CD4-positive, alpha-beta T cell treated with Interleukin-17A for 4 hours (primary cell): ENCODE data around the gene SPAM1.
"Not testable (repeated sequence)": the region's sequence is repeated elsewhere in the genome, so short reads cannot be mapped to it uniquely, and the experiment has no call there.

ENCODE experiments used
- DNase-seq: peaks from one replicate; pipeline ENCODE4 v3.0.0-alpha.2; 2020; ENCODE audit warnings: mixed read lengths

SPAM1 gene, protein sequence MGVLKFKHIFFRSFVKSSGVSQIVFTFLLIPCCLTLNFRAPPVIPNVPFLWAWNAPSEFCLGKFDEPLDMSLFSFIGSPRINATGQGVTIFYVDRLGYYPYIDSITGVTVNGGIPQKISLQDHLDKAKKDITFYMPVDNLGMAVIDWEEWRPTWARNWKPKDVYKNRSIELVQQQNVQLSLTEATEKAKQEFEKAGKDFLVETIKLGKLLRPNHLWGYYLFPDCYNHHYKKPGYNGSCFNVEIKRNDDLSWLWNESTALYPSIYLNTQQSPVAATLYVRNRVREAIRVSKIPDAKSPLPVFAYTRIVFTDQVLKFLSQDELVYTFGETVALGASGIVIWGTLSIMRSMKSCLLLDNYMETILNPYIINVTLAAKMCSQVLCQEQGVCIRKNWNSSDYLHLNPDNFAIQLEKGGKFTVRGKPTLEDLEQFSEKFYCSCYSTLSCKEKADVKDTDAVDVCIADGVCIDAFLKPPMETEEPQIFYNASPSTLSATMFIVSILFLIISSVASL

DNA sequence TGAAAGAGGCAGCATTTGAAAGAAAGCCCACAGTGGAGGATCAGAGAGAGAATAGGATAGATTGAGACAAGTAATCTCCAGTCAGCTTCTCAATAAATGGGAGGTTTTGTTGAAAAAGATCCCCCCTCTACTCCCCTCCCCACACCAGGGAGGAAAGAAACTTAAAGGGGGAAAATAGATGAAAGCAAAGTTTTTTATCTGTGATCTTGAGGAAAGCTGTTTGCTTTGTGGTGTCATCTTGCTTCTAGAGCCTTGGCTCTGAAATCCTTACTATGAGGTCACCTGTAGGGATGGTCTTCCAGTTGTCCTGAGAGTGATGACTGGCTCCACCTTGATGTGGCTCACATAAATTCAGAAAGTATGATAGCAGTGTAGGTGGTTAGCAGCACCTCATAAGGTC is at the start of gene SPAM1:
TSS of gene SPAM1 (plus strand) at position 301 of the 400 bp plus-strand sequence. CDS start 28,330 bp downstream, outside the sequence.
- no peak for DNase-seq

GRCh38 chr7:123876557-123877256 is 48.3 kb upstream of the SPAM1 start:
- DNase-seq: no peak

DNA sequence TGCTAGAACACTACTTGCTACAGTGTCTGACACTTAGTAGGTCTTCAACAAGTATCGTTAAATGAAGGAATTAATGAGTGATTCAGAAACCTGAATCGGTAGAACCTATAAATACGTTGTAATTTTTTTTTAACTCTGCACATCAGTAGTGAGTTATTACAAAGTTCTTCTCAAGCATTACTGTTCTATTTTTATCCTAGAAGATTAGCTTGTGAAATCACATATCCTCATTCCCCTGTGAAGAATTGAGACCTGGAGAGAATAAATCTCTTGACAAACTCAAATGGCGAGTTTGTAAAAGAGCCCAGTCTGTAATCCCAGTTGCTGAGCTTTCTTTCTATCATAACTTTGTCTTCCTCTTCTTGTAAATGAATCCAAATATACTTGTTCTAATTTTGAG is 45.4 kb upstream of the SPAM1 start:
- DNase-seq: no peak

DNA sequence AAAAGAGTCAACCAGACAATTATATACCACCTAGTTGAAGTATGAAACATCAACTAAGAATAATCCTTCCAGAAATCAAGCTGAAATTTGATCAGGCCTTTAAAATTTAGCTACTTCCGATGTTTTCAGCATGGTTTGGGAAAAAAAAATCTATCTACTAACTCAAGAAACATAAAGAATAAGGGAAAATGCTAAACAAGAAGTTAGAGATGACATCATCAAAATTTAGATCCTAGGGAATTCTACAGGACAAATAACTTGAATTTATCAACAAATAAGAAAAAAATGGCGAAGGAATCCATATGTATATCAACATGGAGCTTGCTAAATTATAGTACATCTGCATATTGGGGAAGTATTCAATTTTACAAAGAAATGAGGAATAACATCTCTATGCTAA is 43.7 kb upstream of the SPAM1 start:
- DNase-seq: no peak

- DNase-seq: no peak
Observed at GRCh38 chr7:123883154-123883553, 41.9 kb upstream of the SPAM1 start.

GRCh38 chr7:123888192-123888591 is 36.8 kb upstream of the SPAM1 start:
- no peak for DNase-seq

DNA sequence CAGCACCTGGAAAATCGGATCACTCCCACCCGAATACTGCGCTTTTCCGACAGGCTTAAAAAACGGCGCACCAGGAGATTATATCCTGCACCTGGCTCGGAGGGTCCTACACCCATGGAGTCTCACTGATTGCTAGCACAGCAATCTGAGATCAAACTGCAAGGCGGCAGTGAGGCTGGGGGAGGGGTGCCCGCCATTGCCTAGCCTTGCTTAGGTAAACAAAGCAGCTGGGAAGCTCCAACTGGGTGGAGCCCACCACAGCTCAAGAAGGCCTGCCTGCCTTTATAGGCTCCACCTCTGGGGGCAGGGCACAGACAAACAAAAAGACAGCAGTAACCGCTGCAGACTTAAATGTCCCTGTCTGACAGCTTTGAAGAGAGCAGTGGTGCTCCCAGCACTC is 30.3 kb upstream of the SPAM1 start:
- not testable (repeated sequence) for DNase-seq

DNA sequence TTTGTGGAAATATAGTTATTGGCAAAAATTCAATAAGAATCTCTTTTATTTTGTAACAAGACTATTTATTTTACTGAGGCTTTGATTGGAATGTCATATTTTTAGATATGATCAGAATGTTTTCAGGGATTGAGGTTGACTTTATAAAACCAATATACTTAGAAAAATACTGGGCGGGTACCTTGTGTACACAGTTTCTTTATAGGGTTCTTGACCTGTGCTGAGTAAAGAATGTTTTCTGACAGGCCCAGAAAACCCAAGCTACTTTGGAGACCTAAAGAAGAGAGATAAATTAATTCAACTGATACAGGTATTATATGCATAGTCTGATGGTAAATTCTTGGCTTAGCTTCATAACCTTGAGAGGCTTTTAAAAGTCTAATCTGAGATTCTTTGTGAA is 23.9 kb upstream of the SPAM1 start:
- no peak for DNase-seq

- DNase-seq: no peak
Observed at GRCh38 chr7:123905714-123906113, 19.3 kb upstream of the SPAM1 start.

DNA sequence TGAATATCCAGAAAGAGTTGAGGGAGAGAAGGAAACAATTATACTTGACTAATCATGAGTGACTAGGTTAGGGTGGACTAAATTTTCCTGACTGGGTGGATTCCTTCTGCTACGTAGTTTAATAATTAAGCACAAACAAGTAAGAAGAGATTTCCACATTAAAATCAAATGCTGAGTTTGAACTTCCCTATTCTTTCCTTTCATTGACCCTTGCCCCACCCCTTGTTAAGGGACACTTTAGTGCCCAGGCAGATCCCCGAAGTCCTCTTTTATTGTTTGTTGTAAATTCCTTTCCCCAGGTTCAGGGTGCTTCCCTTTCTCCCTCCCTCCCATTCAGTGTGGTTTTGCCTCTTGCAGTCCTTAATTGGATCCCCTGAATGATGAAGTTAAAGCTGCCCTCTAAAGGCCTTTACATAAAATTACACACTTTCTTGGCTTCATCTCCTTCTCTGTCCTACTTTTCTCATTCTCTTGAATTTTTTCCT is 8.8 kb upstream of the SPAM1 start:
- no peak for DNase-seq

- DNase-seq: no peak
Observed at GRCh38 chr7:123917878-123918277, 7.2 kb upstream of the SPAM1 start.

- DNase-seq: no peak
Observed at GRCh38 chr7:123918309-123918708, 6.7 kb upstream of the SPAM1 start.

- DNase-seq: no peak
Observed at GRCh38 chr7:123923599-123923998, 1.4 kb upstream of the SPAM1 start.

DNA sequence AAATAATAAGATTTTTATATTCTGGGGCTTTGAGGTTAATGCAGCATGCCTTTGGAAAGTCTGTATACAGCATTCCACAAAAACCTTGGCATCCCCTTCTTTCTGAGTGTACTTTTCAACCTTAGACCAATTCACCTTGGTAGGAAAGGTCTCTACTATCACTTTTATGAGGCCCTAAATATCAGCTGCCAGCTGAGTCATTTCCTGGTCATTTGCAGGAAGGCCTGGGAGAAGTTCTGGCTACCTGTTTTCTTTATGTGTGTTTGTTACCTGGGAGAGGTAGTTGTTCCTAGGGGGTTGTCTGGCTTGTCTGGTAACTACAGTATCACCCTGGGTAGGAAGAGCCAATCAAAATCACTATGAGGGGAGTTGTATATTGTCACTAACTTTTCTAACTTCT is 4.1 kb downstream of the SPAM1 start:
- DNase-seq: no peak

GRCh38 chr7:123929655-123930054 is 4.6 kb downstream of the SPAM1 start:
- no peak for DNase-seq

GRCh38 chr7:123935436-123936381 is 10.7 kb downstream of the SPAM1 start:
- DNase-seq: no peak

- no peak for DNase-seq
Observed at GRCh38 chr7:123936388-123936787, 11.3 kb downstream of the SPAM1 start.

- DNase-seq: no peak
Observed at GRCh38 chr7:123939784-123940183, 14.7 kb downstream of the SPAM1 start.

- DNase-seq: no peak
Observed at GRCh38 chr7:123941391-123942180, 16.5 kb downstream of the SPAM1 start.

- DNase-seq: no peak
Observed at GRCh38 chr7:123944395-123944794, 19.4 kb downstream of the SPAM1 start.

GRCh38 chr7:123945938-123946337 is 20.9 kb downstream of the SPAM1 start:
- no peak for DNase-seq

- DNase-seq: no peak
Observed at GRCh38 chr7:123948136-123948535, 23.1 kb downstream of the SPAM1 start.
